Endothelial cell of umbilical vein (primary cell): ENCODE data around the gene NEO1. TPM values are rescaled to one million over a fixed set of nuclear protein-coding genes. Genes with fewer than 3 reads are reported as not detected.

Experiments
- BruUV-seq: library from RNA; stranded (reverse); fragments of 400-500 nt; replicated peaks from 2 replicates; lab custom pipeline; 2021; lab: Mats Ljungman, UMichigan
- CTCF ChIA-PET: fragments of 300-600, 350-600 bp; sonication (Branson Sonifier 250); formaldehyde crosslinking; loops from one replicate; lab custom pipeline; 2021; ENCODE audit warnings: antibody characterized with exemption, inconsistent platforms; lab: Charles Lee
- POLR2A ChIA-PET: fragments of 300-600, 350-600 bp; sonication (Branson Sonifier 250); formaldehyde crosslinking; loops from one replicate; lab custom pipeline; 2021; ENCODE audit warnings: antibody characterized with exemption, inconsistent platforms; lab: Charles Lee
- DNase-seq: peaks from one replicate; pipeline ENCODE4 v3.0.0-alpha.2; 2011; ENCODE audit warnings: low read depth, low spot score
- FAIRE-seq: peaks from 2 replicates; lab custom pipeline; 2011; peaks lifted over from hg19 to GRCh38; lab: Jason Lieb, UNC
- H2AFZ ChIP-seq: 2 replicates; pipeline ENCODE4 v1.6.0; 2012; ENCODE audit warnings: low read depth, low read length, control low read depth, inconsistent platforms
- H3K27ac ChIP-seq: 2 replicates; pipeline ENCODE4 v1.5.1; 2011; ENCODE audit warnings: low read depth, mild to moderate bottlenecking, control low read depth, low read length, moderate library complexity; ENCODE audit not compliant: insufficient read depth
- H3K27me3 ChIP-seq, 2 experiments: 2 replicates each; pipeline versions ENCODE4 v1.6.0 to v1.6.1; 2011; ENCODE audit warnings: low read length in 2 of 2, mixed read lengths in 1 of 2; ENCODE audit not compliant: control insufficient read depth in 2 of 2, insufficient read depth in 2 of 2
- H3K36me3 ChIP-seq, 2 experiments: 2 replicates in 1 of 2; 3 replicates in 1 of 2; pipeline ENCODE4 v1.5.1; 2011; ENCODE audit warnings: low read length in 2 of 2, mild to moderate bottlenecking in 1 of 2, moderate library complexity in 1 of 2; ENCODE audit not compliant: control insufficient read depth in 2 of 2, insufficient read depth in 2 of 2; ENCODE audit errors: extremely low read depth in 1 of 2
- H3K4me1 ChIP-seq: 3 replicates; pipeline ENCODE4 v1.5.1; 2011; ENCODE audit warnings: mild to moderate bottlenecking, low read length; ENCODE audit not compliant: control insufficient read depth, insufficient read depth; ENCODE audit errors: extremely low read depth
- H3K4me2 ChIP-seq: 2 replicates; pipeline ENCODE4 v1.6.1; 2011; ENCODE audit warnings: low read length, control low read depth, mixed read lengths; ENCODE audit not compliant: insufficient read depth
- H3K4me3 ChIP-seq, 3 experiments: fragments of 200-600 bp in 1 of 3; sonication (generic), shearing (Covaris generic) in 1 of 3; replicated peaks in 1 of 3; 2 replicates each; pipeline ENCODE4 v1.5.1; 2011 to 2016; ENCODE audit warnings: control low read depth in 3 of 3, low read length in 3 of 3, mild to moderate bottlenecking in 2 of 3, inconsistent platforms in 1 of 3, low read depth in 1 of 3, moderate library complexity in 1 of 3; ENCODE audit not compliant: insufficient read depth in 1 of 3
- H3K79me2 ChIP-seq: 2 replicates; pipeline ENCODE4 v1.6.0; 2012; ENCODE audit warnings: low read length, inconsistent platforms; ENCODE audit not compliant: control insufficient read depth, insufficient read depth
- H3K9ac ChIP-seq: replicated peaks from 2 replicates; pipeline ENCODE3; 2011; ENCODE audit warnings: low read length, control low read depth; ENCODE audit not compliant: insufficient read depth; ENCODE audit errors: extremely low read depth
- H3K9me1 ChIP-seq: replicated peaks from 3 replicates; pipeline ENCODE4 v1.6.0; 2011; ENCODE audit warnings: mild to moderate bottlenecking, low read length; ENCODE audit not compliant: control insufficient read depth, insufficient read depth; ENCODE audit errors: extremely low read depth
- H3K9me3 ChIP-seq: replicated peaks from 2 replicates; pipeline ENCODE4 v1.5.1; 2012; ENCODE audit warnings: low read length, inconsistent platforms; ENCODE audit not compliant: control insufficient read depth, insufficient read depth
- H4K20me1 ChIP-seq: replicated peaks from 2 replicates; pipeline ENCODE3; 2011; ENCODE audit warnings: mild to moderate bottlenecking, low read length; ENCODE audit not compliant: control insufficient read depth, insufficient read depth; ENCODE audit errors: extremely low read depth
- CTCF ChIP-seq, 2 donors: IDR thresholded peaks; 1 replicate in 1 of 2; 2 replicates in 1 of 2; pipeline ENCODE4 v1.5.1; 2011; ENCODE audit warnings: low read length in 2 of 2, mild to moderate bottlenecking in 2 of 2, moderate library complexity in 2 of 2, control low read depth in 1 of 2, inconsistent platforms in 1 of 2, low read depth in 1 of 2; ENCODE audit not compliant: insufficient read depth in 1 of 2; ENCODE audit errors: extremely low read depth in 1 of 2
- EZH2 ChIP-seq: IDR thresholded peaks from 2 replicates; pipeline ENCODE4 v1.6.1; 2012; ENCODE audit warnings: borderline replicate concordance, low read depth, mild to moderate bottlenecking, moderate library complexity, low read length, inconsistent platforms; ENCODE audit not compliant: severe bottlenecking
- FOS ChIP-seq: IDR thresholded peaks from 2 replicates; pipeline ENCODE4 v1.6.1; 2011; ENCODE audit warnings: mild to moderate bottlenecking, low read length, moderate library complexity, borderline replicate concordance; ENCODE audit not compliant: insufficient read depth
- GATA2 ChIP-seq: IDR thresholded peaks from 2 replicates; pipeline ENCODE4 v1.7.0; 2011; ENCODE audit warnings: low read depth, mild to moderate bottlenecking, moderate library complexity, mixed read lengths, low read length; ENCODE audit not compliant: insufficient read length, insufficient read depth
- JUN ChIP-seq: IDR thresholded peaks from 2 replicates; pipeline ENCODE4 v1.6.1; 2011; ENCODE audit warnings: borderline replicate concordance, low read depth; ENCODE audit not compliant: insufficient read length, insufficient read depth
- MAX ChIP-seq: IDR thresholded peaks from 2 replicates; pipeline ENCODE4 v1.6.1; 2011; ENCODE audit not compliant: insufficient read depth, insufficient read length
- MYC ChIP-seq: IDR thresholded peaks from one replicate; pipeline ENCODE4 v1.6.1; 2011; ENCODE audit warnings: mild to moderate bottlenecking, low read depth, low read length
- POLR2A ChIP-seq: IDR thresholded peaks from 2 replicates; pipeline ENCODE4 v1.6.1; 2012; ENCODE audit warnings: low read depth, mild to moderate bottlenecking, control low read depth, low read length
- POLR2AphosphoS5 ChIP-seq: IDR thresholded peaks from 2 replicates; pipeline ENCODE4 v1.6.1; 2012; ENCODE audit warnings: low read depth, mild to moderate bottlenecking, control low read depth, low read length, moderate library complexity; ENCODE audit not compliant: insufficient read depth
- dilution Hi-C: fragments of 300-500 bp; cut with MboI; formaldehyde crosslinking; loops from one replicate; pipeline ENCODE4 v1.15.0; 2019; ENCODE audit warnings: low sequenced_read_pairs; ENCODE audit not compliant: extremely low pct_ligation_motif_present
- intact Hi-C: fragments of 100-400 bp; cut with micrococcal nuclease; formaldehyde crosslinking; loops from one replicate; pipeline ENCODE4 v1.10.0; 2022
- polyA plus RNA-seq, 4 experiments: library from polyadenylated mRNA; depleted of rRNA in 3 of 4; stranded (reverse) in 3 of 4; unstranded in 1 of 4; fragments of >200 nt; gene quantifications; 2 replicates each; pipeline versions ENCODE4 v1.2.1 to v1.2.3, GENCODE V29; 2011 to 2012; ENCODE audit warnings: missing spikeins in 1 of 4
- total RNA-seq: library from RNA; stranded (reverse); gene quantifications from 2 replicates; pipeline ENCODE4 v1.2.3, GENCODE V29; 2021

NEO1 gene
- total and polyA plus RNA-seq, 2 donors (not counting 3 experiments of a cell fraction or from before 2014, with no cell fraction given): 0.12 to 0.35 TPM

- Histone ChIP-seq H3K9me1 (no peaks in the 10 kb centered on the region), H3K36me3 (no peaks in the 10 kb centered on the region), H3K79me2 (no peaks in the 10 kb centered on the region), H3K4me3 (no peak overlapping the region), H4K20me1 (no peaks in the 10 kb centered on the region), H3K4me1 (no peaks in the 10 kb centered on the region), H3K27ac (no peak overlapping the region), H3K4me2 (no peak overlapping the region), H2AFZ (no peak overlapping the region), H3K27me3 (peaks cover 43 to 67% of the 10 kb centered on the region in 2 experiments), H3K9ac (no peak overlapping the region), H3K9me3 (no peaks in the 10 kb centered on the region)
- CTCF ChIA-PET: interaction anchor here (1.0 to 2.8 kb wide), 2 partner anchors 8 to 14 kb away, joined by 3 to 7 read pairs; no protein-coding TSS in a partner anchor
- no peak for DNase-seq
- FAIRE-seq: no peak
- TF ChIP-seq EZH2 (no peak), CTCF (IDR thresholded peaks at IDR 0.05; ENCODE audit: extremely low read depth in 1 of 2, insufficient read depth in 1 of 2, low read depth in 1 of 2, low read length in 2 of 2) (no peak), POLR2AphosphoS5 (no peak), GATA2 (no peak), MAX (no peak), FOS (no peak), JUN (no peak), POLR2A (no peak), MYC (no peak)
- dilution Hi-C loops (no loop called here), intact Hi-C loops (no loop called here)
- POLR2A ChIA-PET: no interaction called here
- BruUV-seq: no TSS peak
Measured at GRCh38 chr15:73065114-73065513, 12.9 kb downstream of the NEO1 start.
